Measurements from ENCODE around the gene SLC25A11.

GRCh38 chr17:4939796-4940554 is at the start of gene SLC25A11, which contains the start of gene RNF167:
- TF ChIP-seq CTCF (IDR thresholded peaks at IDR 0.05) (no peak), POLR2A (IDR thresholded peaks at IDR 0.05) (peak in 1 of 4 donors; percentile 34), POLR2AphosphoS5 (IDR thresholded peaks at IDR 0.05) (peak; percentile 63 to 92 (median 69))

All from stomach (tissue), 4 donors.